H4 (cell line): Measurements from ENCODE around the gene LSM11. TPM values are rescaled to one million over a fixed set of nuclear protein-coding genes. Genes with fewer than 3 reads are reported as not detected.
A peak's percentile ranks its signal among the peaks of the same experiment; 100 is the strongest.

Source experiments
- DNase-seq: peaks from one replicate; pipeline ENCODE4 v3.0.0-alpha.2; 2015; ENCODE audit warnings: low spot score
- total RNA-seq: library from RNA; depleted of rRNA; stranded (reverse); fragments of >200 nt; shearing (Covaris generic); gene quantifications from 2 replicates; pipeline ENCODE4 v1.2.3, GENCODE V29; 2014

The LSM11 gene
- total RNA-seq, 1 experiment from 2014 or later = 2.4 TPM

- no peak for DNase-seq
These were observed 9.1 kb upstream of the LSM11 start for GRCh38 chr5:157734436-157734835.

GRCh38 chr5:157735991-157736390 is 7.5 kb upstream of the LSM11 start:
- no peak for DNase-seq

- DNase-seq = no peak
These were observed 3.9 kb upstream of the LSM11 start for GRCh38 chr5:157739388-157740228.

- peak; percentile 17 for DNase-seq
These were observed 3.3 kb upstream of the LSM11 start for GRCh38 chr5:157740229-157740610.

GRCh38 chr5:157741131-157741530 is 2.4 kb upstream of the LSM11 start:
- no peak for DNase-seq

GRCh38 chr5:157744051-157745011 is 819 bp downstream of the LSM11 start:
- DNase-seq = no peak

GRCh38 chr5:157745041-157745456 is 1.5 kb downstream of the LSM11 start:
- DNase-seq = no peak

- DNase-seq = no peak
These were observed 3.7 kb downstream of the LSM11 start for GRCh38 chr5:157747173-157747740.

- no peak for DNase-seq
These were observed 4.5 kb downstream of the LSM11 start for GRCh38 chr5:157747766-157748700.

- DNase-seq = peak; percentile 25
These were observed 5.4 kb downstream of the LSM11 start for GRCh38 chr5:157748760-157749461.

GRCh38 chr5:157749462-157749799 is 5.9 kb downstream of the LSM11 start:
- no peak for DNase-seq

GRCh38 chr5:157750320-157750719 is 6.8 kb downstream of the LSM11 start:
- no peak for DNase-seq

- DNase-seq = no peak
These were observed 12.6 kb downstream of the LSM11 start for GRCh38 chr5:157756122-157756521.

GRCh38 chr5:157758706-157759105 is 15.2 kb downstream of the LSM11 start:
- DNase-seq = no peak

GRCh38 chr5:157761690-157762621 is 18.4 kb downstream of the LSM11 start:
- DNase-seq = peak; percentile 62

- no peak for DNase-seq
These were observed 21.0 kb downstream of the LSM11 start for GRCh38 chr5:157764531-157764930.

- no peak for DNase-seq
These were observed 22.9 kb downstream of the LSM11 start for GRCh38 chr5:157766442-157766841.

- no peak for DNase-seq
These were observed 23.4 kb downstream of the LSM11 start for GRCh38 chr5:157766902-157767301.

- no peak for DNase-seq
These were observed 24.2 kb downstream of the LSM11 start for GRCh38 chr5:157767689-157768088.
